ENCODE data around the gene GLYATL1. TPM values are rescaled to one million over a fixed set of nuclear protein-coding genes. Genes with fewer than 3 reads are reported as not detected.

GLYATL1 gene
- total RNA-seq, 1 experiment from 2014 or later, result 5.4 TPM

DNA sequence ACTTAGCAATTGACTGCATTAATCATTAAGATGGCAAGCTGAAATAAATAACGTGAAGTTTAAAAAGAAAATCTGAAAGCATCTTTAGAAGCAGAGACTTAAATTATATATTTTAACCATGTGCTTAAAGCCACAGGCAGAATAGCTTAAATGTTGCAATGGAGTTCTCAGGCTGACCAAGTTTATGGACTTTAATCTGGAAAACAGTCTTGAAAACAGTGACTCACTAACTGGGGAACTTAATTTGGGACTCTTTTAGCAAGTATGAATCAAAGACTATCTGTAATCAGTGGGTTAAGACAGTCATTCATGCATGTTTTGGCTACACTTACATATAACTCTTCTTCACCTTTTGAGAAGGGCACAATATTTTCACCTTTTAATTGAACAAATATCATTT lies 12.6 kb upstream of the GLYATL1 start:
- Mint-ChIP-seq H3K9me3 (no peaks in the 10 kb centered on the region), H3K27me3 (ENCODE audit: low read depth) (no peaks in the 10 kb centered on the region), H3K4me3 (peak overlapping the region; percentile 79; the same call in 1 of the 2 replicates), H3K36me3 (no peaks in the 10 kb centered on the region), H3K27ac (no peak overlapping the region), H3K4me1 (peaks cover 61% of the 10 kb centered on the region)
- POLR2A ChIA-PET, result interaction anchor here (0.6 to 1.7 kb wide), 6 partner anchors 21 to 1604 kb away, joined by 3 to 15 read pairs (median 4); partner anchors contain the start of genes FAM111A and FAM111B
- DNase-seq (ENCODE audit: low spot score), result no peak
- TF ChIP-seq ZNF121 (CRISPR knock-in tag; IDR thresholded peaks at IDR 0.05), result no peak
- no peak for TF ChIP-seq EMX1 (CRISPR knock-in tag; IDR thresholded peaks at IDR 0.05)
- no peak for TF ChIP-seq CREM (CRISPR knock-in tag; IDR thresholded peaks at IDR 0.05)
- no peak for TF ChIP-seq FOXJ3 (CRISPR knock-in tag; IDR thresholded peaks at IDR 0.05; ENCODE audit: borderline replicate concordance)
- TF ChIP-seq MYBL2 (CRISPR knock-in tag; IDR thresholded peaks at IDR 0.05), result no peak
- no peak for TF ChIP-seq NR3C1 (CRISPR knock-in tag; conservative IDR thresholded peaks at IDR 0.05; ENCODE audit: low read depth)
- no peak for TF ChIP-seq ATF6 (CRISPR knock-in tag; IDR thresholded peaks at IDR 0.05)
- no peak for TF ChIP-seq ESRRA (CRISPR knock-in tag; IDR thresholded peaks at IDR 0.05; ENCODE audit: borderline replicate concordance)
- TF ChIP-seq ETV6 (CRISPR knock-in tag; IDR thresholded peaks at IDR 0.05), result no peak
- TF ChIP-seq, protein P1, sequence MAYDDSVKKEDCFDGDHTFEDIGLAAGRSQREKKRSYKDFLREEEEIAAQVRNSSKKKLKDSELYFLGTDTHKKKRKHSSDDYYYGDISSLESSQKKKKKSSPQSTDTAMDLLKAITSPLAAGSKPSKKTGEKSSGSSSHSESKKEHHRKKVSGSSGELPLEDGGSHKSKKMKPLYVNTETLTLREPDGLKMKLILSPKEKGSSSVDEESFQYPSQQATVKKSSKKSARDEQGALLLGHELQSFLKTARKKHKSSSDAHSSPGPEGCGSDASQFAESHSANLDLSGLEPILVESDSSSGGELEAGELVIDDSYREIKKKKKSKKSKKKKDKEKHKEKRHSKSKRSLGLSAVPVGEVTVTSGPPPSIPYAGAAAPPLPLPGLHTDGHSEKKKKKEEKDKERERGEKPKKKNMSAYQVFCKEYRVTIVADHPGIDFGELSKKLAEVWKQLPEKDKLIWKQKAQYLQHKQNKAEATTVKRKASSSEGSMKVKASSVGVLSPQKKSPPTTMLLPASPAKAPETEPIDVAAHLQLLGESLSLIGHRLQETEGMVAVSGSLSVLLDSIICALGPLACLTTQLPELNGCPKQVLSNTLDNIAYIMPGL (CRISPR knock-in tag; IDR thresholded peaks at IDR 0.05), result no peak
- no peak for TF ChIP-seq NFATC4 (CRISPR knock-in tag; IDR thresholded peaks at IDR 0.05)
- TF ChIP-seq ELF4 (CRISPR knock-in tag; IDR thresholded peaks at IDR 0.05; ENCODE audit: low read depth), result no peak
- no peak for TF ChIP-seq NR1H2 (CRISPR knock-in tag; IDR thresholded peaks at IDR 0.05)
- no peak for TF ChIP-seq ZNF138 (CRISPR knock-in tag; conservative IDR thresholded peaks at IDR 0.05)
- TF ChIP-seq NR2C2 (CRISPR knock-in tag; IDR thresholded peaks at IDR 0.05), result no peak
- TF ChIP-seq OVOL2 (CRISPR knock-in tag; IDR thresholded peaks at IDR 0.05; ENCODE audit: borderline replicate concordance), result no peak
- no peak for TF ChIP-seq ZNF396 (CRISPR knock-in tag; IDR thresholded peaks at IDR 0.05; ENCODE audit: borderline replicate concordance)
- no peak for TF ChIP-seq SMAD4 (CRISPR knock-in tag; IDR thresholded peaks at IDR 0.05)
- TF ChIP-seq KAT7 (CRISPR knock-in tag; IDR thresholded peaks at IDR 0.05; ENCODE audit: borderline replicate concordance), result no peak
- no peak for TF ChIP-seq ZNF281 (CRISPR knock-in tag; IDR thresholded peaks at IDR 0.05)
- ATAC-seq, result no peak
- CTCF ChIA-PET, result interaction anchor here (0.6 to 5.2 kb wide), 18 partner anchors 21 to 268 kb away, joined by 3 to 113 read pairs (median 6); partner anchors contain the start of genes DTX4 and FAM111B
